Right renal pelvis (tissue), 4 donors: Measurements from ENCODE around the gene C2orf68. TPM values are rescaled to one million over a fixed set of nuclear protein-coding genes. Genes with fewer than 3 reads are reported as not detected.
"Not testable (repeated sequence)": the region's sequence is repeated elsewhere in the genome, so short reads cannot be mapped to it uniquely, and the experiment has no call there.

Source experiments
- DNase-seq, 4 donors: peaks; one replicate each; pipeline ENCODE4 v3.0.0-alpha.2; 2013; ENCODE audit warnings: low read depth in 4 of 4, low spot score in 3 of 4, missing footprints in 1 of 4
- polyA plus RNA-seq, 4 donors: library from polyadenylated mRNA; unstranded; fragments of 120-200 nt; gene quantifications; one replicate each; pipeline ENCODE4 v1.2.1, GENCODE V29; 2013; ENCODE audit not compliant: insufficient read length in 4 of 4

C2orf68 gene, protein sequence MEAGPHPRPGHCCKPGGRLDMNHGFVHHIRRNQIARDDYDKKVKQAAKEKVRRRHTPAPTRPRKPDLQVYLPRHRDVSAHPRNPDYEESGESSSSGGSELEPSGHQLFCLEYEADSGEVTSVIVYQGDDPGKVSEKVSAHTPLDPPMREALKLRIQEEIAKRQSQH
- polyA plus RNA-seq: 10 to 100 TPM; 55.0 to 67.0 (median 59.8) TPM

DNA sequence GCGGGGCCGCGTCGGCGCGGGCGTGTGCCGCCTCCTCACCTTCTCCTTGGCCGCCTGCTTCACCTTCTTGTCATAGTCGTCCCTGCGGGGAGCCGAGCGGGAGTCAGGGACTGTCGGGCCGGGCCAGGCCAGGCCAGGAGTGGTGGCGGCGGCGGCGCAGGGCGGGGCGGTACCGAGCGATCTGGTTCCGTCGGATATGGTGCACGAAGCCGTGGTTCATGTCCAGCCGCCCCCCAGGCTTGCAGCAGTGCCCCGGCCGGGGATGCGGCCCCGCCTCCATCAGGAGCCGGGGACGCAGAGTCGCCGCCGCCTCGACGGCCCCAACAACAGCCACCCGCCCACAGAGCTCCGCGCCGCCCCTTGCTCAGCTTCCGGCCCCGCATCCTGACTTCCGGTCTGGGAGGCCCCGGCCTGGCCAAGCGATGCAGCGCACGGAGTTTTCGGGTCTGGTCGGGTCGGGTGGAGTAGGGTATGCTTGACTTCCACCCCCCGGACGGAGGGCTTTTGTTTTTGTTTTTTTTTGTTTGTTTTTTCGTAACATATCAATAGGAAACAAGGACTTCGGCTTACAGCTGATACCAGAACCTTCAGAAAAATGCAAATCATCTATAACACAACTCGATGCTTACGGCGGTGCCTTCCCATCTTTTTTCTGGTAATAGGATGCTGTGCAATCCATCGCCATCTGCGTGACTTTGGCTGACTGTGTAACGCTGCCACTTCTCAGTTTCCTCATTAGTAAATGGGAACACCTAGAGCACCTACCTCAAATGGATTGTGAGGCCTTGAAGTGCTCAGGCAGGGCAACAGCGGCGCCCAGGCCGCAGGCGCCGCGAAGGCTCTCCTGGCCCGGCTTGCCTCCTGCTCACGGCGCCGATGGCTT is at the start of gene C2orf68:
C2orf68 (minus strand) TSS at position 362 of the 883 bp plus-strand sequence; CDS start at position 280, 82 bp downstream.
- peak; percentile 84 to 90 (median 84) for DNase-seq

DNA sequence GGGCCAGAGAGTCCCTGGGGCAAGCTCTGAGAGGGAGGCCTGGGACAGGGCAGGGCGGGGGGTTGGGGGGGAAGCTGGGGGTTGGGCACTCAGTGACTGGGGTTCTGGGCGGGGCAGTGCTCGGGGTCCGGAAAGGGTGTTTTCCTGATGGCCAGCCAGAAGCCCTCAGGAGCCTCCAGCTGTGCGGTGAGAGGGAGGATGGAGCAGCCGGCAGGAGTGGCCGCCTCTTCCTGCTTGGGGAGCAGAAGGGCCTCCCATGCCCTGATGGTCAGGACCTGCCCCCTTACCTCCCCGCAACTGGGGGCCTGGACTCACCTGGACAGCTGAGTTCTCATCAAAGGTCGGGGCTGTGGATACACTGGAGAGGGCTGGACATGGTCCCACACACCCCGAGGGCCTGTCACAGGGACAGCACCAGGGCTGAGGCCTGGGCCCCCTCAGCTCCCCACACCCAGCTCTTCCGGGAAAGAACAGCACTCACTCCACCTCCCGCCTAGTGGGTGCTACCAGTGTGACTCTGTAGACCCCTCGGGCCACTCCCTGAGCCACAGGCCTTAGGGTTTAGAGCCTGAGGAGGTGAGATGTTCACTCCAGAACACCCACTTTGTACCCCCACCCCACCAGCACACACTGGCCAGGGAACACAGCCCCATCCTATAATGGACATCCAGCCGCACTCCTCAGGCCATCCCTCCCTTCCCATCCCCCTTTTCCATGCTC is 49.4 kb upstream of the C2orf68 start:
- no peak for DNase-seq

DNA sequence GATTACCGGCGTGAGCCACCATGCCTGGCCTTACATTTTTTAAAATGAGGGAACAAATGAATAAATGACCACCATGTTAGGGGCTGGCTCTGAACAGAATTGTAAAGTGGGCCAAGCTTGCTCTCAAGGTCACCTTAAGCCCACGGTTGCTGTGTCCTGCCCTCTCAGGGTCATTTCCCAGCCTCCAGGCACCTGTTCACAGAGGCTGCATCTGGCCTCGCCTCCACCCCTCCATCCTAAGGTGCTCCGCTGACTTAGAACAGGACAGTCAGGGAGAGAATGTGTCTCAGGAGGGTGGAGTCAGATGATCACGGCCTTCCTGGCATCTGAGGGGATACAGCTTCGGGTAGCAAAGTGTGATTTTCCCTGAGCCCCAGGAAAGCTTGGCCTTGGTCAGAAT is 48.9 kb upstream of the C2orf68 start:
- no peak for DNase-seq

DNA sequence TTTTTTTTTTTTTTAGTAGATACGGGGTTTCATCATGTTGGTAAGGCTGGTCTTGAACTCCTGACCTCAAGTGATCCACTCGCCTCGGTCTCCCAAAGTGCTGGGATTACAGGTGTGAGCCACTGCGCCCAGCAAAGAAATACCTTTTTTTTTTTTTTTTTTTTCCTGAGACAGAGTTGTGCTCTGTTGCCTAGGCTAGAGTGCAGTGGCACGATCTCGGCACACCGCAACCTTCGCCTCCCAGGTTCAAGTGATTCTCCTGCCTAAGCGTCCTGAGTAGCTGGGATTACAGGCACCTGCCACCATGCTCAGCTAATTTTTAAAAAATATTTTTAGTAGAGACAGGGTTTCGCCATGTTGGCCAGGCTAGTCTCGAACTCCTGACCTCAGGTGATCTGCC is 48.4 kb upstream of the C2orf68 start:
- not testable (repeated sequence) for DNase-seq

DNA sequence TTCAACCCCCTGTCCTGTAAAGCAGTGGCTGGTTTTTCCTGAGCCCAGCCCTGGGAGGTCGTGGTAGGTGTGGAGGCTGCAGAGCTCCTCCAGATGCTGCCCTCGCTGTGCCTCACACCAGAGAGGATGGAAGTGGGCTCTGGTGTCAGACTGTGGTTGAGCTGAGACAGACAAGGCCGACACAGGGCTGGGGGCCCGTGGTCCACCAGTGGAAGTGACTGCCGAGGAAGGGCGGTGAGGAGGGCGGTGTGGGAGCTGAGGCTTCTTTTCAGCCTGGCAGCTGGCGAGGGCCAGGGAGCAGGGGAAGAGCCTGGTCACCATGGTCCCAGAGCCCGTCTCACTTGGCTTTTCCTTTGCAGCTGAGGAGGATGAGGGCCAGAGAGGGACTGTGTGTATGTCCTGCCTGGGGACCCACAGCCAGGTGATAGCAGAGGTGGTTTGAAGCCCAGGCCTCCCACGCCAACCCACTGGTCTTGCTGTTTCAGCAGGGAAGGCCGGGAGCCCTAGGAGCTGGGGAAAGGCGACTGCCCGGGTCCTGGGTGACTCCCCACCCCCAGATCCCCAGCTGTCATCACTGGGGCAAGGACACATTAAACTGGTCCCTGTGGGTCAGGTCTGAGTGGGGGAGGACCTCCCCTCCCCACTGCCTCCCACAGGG is 47.6 kb upstream of the C2orf68 start:
- no peak for DNase-seq

DNA sequence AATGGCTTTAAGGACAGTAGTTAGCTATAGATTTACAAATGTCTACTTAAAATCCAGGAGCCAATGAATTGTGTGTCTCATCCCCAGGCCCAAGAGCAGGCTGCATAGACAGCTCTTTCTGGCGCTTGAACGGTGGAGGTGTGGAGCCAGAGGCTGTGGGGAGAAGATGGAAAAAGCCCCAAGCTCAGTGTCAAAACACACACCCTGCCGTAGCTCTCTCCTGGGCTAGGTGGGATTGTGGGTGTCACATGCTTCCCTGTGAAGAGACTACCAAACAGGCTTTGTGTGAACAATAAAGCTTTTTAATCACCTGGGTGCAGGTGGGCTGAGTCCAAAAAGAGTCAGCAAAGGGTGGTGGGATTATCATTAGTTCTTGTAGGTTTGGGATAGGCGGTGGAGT is 45.5 kb upstream of the C2orf68 start:
- DNase-seq: not testable (repeated sequence)

DNA sequence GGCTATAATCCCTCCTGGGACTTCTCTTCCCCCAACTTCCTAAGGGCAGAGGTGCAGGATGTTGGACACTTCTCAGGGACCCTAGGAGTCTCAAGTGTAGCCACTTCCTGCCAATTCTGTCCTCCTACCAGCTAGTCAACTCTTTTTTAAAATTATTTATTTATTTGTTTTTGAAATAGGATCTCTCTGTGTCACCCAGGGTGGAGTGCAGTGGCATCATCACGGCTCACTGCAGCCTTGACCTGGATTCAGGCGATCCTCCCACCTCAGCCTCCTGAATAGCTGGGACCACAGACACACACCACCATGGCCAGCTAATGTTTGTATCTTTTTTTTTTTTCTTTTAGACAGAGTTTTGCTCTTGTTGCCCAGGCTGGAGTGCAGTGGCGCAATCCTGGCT is 44.6 kb upstream of the C2orf68 start:
- no peak for DNase-seq

DNA sequence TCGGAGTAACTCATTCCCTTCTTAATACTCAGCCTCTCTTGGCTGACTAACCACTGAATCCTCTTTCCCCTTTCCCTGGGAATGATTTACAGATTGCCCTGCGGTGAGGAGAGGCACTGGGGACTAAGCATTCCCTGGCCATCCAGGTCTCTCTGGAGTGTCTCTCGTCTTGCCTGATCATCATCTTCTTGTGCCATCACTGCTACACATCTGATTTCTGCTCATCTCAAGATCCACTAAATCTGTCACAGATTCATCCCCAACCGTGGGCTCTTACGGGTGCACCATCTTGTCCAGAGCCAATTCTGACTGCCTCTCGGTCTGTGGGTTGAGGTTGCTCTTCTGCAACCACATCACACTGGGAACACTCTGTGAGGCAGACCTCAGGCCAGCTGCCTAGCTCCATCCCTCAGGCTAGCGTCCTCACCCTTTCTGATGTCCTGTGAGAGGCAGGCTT is 44.1 kb upstream of the C2orf68 start:
- DNase-seq: no peak

DNA sequence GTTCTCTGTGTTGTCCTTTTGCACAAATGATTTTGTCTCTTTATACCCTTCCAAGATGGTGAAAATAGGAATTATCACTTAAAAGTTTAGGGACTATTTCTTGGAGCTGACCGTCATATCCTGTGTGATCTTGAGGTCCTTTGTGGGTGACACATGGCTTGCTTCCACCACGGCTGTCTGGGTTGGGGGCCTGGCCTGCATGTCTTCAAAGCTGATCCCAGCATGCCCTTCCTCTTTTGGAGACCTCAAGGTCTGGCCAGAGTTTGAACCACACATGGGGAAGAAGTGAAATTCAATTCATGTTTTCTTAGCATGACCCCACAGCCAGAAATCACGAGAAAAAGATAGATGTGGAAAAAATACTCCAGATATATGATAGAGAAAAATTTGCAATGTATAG is 42.1 kb upstream of the C2orf68 start:
- DNase-seq: no peak

DNA sequence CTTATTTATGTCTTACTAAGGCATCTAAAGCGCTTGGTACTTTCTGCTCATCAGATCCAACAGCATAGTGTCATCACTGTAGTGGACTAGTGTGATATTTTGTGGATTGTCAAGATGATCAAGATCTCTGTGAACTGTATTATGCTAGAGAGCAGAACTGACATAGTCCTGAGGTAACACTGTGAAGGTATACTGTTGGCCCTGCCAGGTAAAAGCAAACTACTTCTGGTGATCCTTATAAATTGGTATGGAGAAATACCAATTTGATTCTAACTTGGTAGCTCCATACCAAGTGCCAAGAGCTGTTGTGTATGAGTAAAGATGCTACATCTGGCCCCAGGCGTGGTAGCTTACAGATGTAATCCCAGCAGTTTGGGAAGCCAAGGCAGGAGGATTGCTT is 40.2 kb upstream of the C2orf68 start:
- no peak for DNase-seq

DNA sequence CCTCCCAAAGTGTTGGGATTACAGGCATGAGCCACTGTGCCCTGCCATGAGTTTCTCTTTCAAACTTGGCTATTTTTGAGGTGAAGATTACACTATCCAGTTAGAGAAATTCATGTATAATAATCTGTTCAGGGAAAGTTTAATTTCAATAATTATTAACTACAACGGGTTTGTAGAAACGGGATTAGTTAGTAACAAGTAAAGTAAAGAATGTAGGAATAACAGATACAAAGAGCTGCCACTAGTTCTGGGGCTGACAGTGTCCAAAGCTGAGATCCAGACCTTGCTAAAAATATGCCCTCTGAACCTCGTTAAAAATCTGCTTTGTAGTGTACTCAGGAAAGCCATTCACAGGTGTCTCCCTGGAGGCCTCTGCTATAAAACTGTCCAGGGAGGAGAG is 39.2 kb upstream of the C2orf68 start:
- no peak for DNase-seq

DNA sequence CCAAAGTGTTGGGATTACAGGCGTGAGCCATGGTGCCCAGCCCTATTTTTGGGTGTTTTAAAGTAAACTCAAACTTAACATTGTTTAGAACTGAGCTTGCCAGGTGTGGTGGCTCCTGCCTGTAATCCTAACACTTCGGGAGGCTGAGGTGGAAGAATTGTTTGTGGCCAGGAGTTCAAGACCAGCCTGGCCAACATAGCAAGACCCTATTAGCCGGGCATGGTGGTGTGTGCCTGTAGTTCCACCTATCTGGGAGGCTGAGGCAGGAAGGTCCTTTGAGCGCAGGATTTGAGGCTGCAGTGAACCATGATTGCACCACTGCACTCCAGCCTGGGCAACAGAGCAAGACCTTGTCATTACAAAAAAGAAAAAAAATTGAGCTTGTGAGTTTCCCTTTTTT is 38.6 kb upstream of the C2orf68 start:
- no peak for DNase-seq

DNA sequence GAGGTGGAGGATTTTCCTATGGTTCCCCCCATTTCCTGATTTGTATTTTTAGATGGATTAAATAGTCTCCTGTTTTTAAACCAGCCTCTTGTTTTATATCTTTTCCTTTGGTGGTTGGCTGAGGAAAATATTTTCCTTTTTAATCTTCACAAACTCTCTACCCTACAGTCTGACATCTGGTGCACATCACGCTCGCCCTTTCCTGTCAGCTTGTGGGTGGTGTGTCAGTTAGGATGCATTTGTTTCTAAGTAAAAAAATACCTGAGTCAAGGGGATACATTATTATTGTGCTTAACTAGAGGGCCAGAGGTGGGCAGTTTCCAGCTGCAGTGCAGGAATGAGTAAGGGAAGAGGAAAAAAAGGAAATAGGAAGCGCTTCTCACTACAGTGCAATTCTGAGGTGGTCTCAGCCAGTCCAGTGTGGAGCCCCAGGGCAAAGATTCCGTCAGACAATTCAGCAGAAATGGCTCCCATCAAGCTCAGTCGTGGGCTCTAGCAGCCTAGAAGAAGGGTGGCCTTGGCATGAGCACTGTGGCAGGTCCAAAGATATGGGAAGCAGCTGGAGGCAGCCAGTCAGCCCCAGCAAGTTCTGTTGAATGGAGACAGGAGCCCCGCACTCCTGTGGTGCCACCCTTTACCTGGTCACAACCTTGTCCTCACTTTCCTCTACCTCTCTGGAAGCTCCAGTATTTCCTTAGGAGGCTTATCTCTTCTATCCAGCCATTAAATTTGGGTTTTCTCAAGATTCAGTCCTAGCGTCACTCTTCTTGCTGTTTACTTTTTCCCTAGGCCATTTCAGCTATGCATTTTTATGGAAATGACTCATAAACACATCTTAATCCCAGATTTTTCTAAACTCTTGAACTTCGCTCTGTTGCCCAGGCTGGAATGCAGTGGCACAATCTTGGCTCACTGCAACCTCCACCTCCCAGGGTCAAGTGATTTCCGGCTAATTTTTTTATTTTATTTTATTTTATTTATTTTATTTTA is 37.6 kb upstream of the C2orf68 start:
- DNase-seq: no peak

DNA sequence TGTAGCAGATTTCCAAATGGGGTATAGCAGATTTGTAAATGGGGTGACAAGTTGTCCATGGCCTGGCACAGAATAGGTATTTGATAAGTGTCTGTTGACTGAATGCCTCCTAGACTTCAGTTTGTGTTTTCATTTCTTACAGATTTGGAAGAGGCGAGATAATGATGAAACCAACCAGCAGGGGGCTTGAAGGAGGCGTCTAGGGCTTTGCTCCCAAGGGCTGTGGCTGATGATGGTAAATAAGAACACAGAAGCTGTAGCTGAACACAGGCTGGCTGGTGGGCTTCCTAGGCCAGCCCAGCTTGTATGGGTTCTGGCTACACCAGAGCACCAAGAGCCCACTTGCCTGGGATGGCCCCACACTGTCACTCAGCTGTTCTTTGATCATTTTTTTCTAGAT is 36.8 kb upstream of the C2orf68 start:
- DNase-seq: no peak

DNA sequence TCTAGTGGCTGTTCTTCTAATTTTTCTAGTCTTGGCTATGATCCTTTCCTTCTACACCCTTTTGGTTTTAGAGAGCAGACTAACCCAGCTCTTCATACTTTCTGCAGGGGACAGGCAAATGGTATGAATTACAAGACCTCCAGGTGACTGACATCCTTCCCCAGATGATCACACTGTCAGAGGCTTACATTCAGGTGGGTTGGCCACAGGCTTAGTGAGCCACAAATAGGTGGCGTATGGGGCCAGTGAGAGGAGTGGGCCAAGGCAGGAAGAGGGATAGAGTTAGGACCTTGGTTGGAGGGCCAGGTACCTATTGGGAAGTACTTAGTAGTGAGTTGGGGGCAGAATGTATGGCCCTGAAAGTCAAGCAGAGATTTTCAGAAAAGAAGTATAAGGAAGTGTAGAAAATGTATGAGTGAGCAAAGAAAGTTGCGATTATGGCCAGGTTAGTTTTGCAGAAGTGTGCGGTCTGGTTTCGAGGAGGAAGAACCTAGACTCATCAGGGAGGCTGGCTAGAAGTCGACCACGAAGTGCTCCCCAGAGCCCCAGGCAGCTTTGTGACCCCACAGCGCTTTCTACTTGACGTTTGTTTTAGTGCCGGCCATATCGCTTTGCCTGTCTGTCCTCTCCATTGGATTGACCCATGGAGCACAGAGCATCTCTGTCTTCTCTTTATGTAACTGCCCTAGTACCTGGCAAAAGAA is 36.1 kb upstream of the C2orf68 start:
- no peak for DNase-seq

DNA sequence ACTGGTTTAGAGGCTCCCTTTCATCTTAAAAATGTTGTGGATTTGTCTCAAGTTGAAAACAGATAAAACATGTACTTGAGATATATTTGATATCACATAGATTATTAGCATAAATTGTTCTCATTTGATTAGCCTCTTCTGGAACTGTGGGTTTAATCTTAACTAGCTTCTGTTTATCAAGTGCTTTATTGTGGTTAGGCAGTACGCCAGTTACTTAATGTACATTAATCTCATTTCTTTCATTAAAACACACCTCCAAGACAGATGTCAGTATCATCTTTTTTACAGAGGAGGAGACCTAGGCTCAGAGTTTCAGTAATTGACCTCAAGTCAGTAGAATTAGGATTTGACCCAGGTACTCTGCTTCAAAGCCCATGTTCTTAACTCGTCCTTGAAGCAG is 34.3 kb upstream of the C2orf68 start:
- DNase-seq: no peak

DNA sequence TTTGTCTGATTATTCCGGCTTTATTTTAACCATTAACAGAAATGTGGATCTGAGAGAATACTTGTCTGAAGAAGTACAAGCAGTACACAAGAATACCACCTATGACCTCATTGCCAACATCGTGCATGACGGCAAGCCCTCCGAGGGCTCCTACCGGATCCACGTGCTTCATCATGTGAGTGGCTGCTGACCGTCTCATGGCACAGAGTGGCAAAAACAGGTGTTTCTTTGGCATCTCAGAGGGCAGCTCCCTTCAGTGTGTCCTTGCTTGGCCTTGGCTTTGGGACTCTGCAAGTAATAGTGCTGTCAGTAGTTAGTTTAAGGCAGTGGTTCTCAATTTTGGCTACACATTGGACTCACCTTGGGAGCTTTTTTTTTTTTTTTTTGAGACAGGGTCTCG is 33.0 kb upstream of the C2orf68 start:
- DNase-seq: no peak

DNA sequence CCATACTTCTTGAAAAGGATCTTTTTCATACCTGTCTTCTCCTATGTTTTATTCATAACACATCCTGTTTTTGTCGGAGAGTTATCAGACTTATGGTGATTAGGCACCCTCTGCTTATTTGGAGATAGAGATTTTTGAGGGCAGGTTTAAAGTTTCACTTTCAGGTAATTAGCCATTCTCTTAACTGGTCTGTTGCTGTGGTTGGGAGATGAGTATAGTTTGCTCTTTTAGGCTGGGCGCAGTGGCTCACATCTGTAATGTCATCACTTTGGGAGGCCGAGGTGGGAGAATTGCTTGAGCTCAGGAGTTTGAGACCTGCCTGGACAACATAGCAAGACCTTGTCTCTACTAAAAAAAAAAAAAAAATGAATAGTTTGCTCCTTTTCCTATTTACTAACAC is 30.9 kb upstream of the C2orf68 start:
- DNase-seq: no peak

DNA sequence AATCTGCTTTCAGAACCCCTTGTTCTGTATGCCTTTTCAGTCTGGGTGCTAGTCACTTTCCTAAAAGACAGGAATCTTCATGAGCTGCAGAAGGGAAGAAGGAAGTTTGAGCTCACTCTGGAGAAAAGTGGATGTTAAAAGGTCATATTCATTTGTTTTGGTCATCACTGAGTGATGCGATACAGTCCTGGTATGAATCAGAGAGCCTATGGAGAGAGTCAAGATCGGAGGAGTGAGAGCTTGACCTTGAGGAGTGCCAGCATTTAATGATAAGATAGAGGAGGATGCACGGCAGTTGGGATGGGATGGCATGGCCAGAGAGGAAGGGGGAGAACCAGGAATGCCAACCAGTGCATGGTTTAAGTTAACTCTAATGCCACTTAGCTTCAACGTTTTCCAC is 23.8 kb upstream of the C2orf68 start:
- no peak for DNase-seq
